Gastrocnemius medialis (tissue), 4 donors: ENCODE results near the gene TRIM8. TPM values are rescaled to one million over a fixed set of nuclear protein-coding genes. Genes with fewer than 3 reads are reported as not detected.

Experiments used
- ATAC-seq, 2 donors: fragments of 150-250 bp; one replicate each; pipeline ENCODE4 v1.9.1; 2016
- DNase-seq, 2 donors: peaks; one replicate each; pipeline ENCODE4 v3.0.0-alpha.2; 2019
- H3K27ac ChIP-seq, 4 donors: fragments of 200-600 bp; sonication (generic); 1 replicate in 1 of 4; 2 replicates in 3 of 4; pipeline ENCODE4 v1.5.1; 2016 to 2018; ENCODE audit warnings: mild to moderate bottlenecking in 2 of 4, moderate library complexity in 1 of 4
- H3K27me3 ChIP-seq, 3 donors: fragments of 200-600 bp; sonication (generic) in 2 of 3; 1 replicate in 1 of 3; 2 replicates in 2 of 3; pipeline versions ENCODE4 v1.5.1 to v1.6.0; 2016 to 2019; ENCODE audit warnings: mild to moderate bottlenecking in 1 of 3, moderate library complexity in 1 of 3
- H3K36me3 ChIP-seq, 2 donors: fragments of 200-600 bp; sonication (generic) in 1 of 2; one replicate each; pipeline ENCODE4 v1.5.1; 2017 to 2018
- H3K4me1 ChIP-seq, 2 donors: fragments of 200-600 bp; sonication (generic) in 1 of 2; one replicate each; pipeline ENCODE4 v1.5.1; 2016 to 2017; ENCODE audit warnings: mild to moderate bottlenecking in 2 of 2
- H3K4me3 ChIP-seq, 4 donors: fragments of 200-600 bp; sonication (generic) in 3 of 4; 1 replicate in 1 of 4; 2 replicates in 3 of 4; pipeline ENCODE4 v1.5.1; 2016 to 2019; ENCODE audit warnings: mild to moderate bottlenecking in 2 of 4
- H3K9me3 ChIP-seq, 3 donors: fragments of 200-600 bp; sonication (generic) in 2 of 3; 1 replicate in 1 of 3; 2 replicates in 2 of 3; pipeline ENCODE4 v1.5.1; 2016 to 2019
- POLR2A ChIP-seq, 2 donors: fragments of 450-650 bp; IDR thresholded peaks; one replicate each; pipeline ENCODE4 v1.6.1; 2017; ENCODE audit warnings: antibody characterized with exemption in 2 of 2, mild to moderate bottlenecking in 2 of 2, moderate library complexity in 2 of 2
- in situ Hi-C, 4 donors: fragments of 200-750 bp; cut with MboI; loops; one replicate each; pipeline versions ENCODE4 v1.15.0 to v1.8.0; 2017; ENCODE audit warnings: low sequenced_read_pairs in 4 of 4
- intact Hi-C: fragments of 100-400 bp; cut with DNase I; formaldehyde crosslinking; loops from one replicate; pipeline ENCODE4 v1.15.1; 2023; ENCODE audit warnings: low total_unique reads
- total RNA-seq, 4 donors: library from RNA; depleted of rRNA; stranded (reverse); fragments of >200 nt; gene quantifications; one replicate each; pipeline versions ENCODE4 v1.1.0 to v1.2.3, GENCODE V29; 2016
- TF ChIP-seq, protein P1 (sequence below), 5 experiments: fragments of 450-650 bp in 3 of 5; fragments of 200-600 bp in 2 of 5; sonication (generic) in 2 of 5; IDR thresholded peaks in 4 of 5; conservative IDR thresholded peaks in 1 of 5; 1 replicate in 4 of 5; 2 replicates in 1 of 5; pipeline ENCODE4 v1.5.1; 2016 to 2019; ENCODE audit warnings: antibody characterized with exemption in 5 of 5, mild to moderate bottlenecking in 3 of 5, moderate library complexity in 3 of 5

The TRIM8 gene
- total RNA-seq, 4 donors from 2014 or later = 113 to 222 (median 138) TPM

DNA sequence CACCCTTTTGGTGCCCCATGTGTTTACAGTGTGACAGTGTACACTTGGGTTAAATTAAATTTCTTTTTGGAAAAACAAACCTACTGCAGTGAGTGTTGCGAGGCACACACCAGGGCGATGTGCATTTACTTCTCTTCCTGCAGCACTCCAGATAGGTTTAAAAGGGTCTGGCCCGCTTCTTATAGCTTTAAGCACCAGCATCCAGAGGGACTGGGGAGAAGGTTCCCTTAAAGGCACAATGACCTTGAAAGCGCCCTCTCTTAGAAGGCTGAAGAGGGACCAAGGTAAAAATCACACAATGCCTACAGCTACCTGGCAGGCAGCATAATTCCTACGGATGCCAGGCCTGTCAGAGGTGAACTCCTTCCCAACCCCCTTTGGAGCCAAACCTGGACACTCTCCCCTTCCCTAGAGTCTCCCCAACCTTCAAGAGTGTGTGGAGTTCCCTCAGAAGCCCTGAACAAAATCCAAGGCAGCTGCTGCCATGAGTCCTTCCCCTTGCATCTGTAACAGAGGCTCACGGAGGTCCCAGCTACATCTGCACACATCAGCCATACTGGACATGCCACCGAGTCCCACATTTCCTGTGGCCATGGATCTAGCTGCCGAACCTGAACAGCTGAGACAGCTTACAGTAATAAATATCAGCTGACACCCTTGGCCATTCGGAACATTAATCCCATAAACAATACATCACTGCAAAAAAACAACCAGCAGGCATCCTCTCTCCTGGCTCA is 33.2 kb downstream of the TRIM8 start:
- in situ Hi-C loops (no loop called here), intact Hi-C loops (loop anchor here (2.0 kb wide), 1 partner anchor 35 kb away; no protein-coding TSS in a partner anchor)
- Histone ChIP-seq H3K27me3 (no peaks in the 10 kb centered on the region), H3K27ac (peak overlapping the region in 3 of 4 donors; percentile 25 to 63 (median 37)), H3K4me1 (peaks cover 33 to 48% of the 10 kb centered on the region in 2 donors), H3K9me3 (no peaks in the 10 kb centered on the region), H3K4me3 (no peak overlapping the region), H3K36me3 (no peaks in the 10 kb centered on the region)
- TF ChIP-seq POLR2A (IDR thresholded peaks at IDR 0.05) = no peak
- TF ChIP-seq, protein P1, sequence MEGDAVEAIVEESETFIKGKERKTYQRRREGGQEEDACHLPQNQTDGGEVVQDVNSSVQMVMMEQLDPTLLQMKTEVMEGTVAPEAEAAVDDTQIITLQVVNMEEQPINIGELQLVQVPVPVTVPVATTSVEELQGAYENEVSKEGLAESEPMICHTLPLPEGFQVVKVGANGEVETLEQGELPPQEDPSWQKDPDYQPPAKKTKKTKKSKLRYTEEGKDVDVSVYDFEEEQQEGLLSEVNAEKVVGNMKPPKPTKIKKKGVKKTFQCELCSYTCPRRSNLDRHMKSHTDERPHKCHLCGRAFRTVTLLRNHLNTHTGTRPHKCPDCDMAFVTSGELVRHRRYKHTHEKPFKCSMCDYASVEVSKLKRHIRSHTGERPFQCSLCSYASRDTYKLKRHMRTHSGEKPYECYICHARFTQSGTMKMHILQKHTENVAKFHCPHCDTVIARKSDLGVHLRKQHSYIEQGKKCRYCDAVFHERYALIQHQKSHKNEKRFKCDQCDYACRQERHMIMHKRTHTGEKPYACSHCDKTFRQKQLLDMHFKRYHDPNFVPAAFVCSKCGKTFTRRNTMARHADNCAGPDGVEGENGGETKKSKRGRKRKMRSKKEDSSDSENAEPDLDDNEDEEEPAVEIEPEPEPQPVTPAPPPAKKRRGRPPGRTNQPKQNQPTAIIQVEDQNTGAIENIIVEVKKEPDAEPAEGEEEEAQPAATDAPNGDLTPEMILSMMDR (IDR thresholded peaks at IDR 0.05 in 4 of 5, conservative IDR thresholded peaks at IDR 0.05 in 1 of 5) = no peak
- DNase-seq (peak in 1 of 2 donors; percentile 30), ATAC-seq (no peak)

DNA sequence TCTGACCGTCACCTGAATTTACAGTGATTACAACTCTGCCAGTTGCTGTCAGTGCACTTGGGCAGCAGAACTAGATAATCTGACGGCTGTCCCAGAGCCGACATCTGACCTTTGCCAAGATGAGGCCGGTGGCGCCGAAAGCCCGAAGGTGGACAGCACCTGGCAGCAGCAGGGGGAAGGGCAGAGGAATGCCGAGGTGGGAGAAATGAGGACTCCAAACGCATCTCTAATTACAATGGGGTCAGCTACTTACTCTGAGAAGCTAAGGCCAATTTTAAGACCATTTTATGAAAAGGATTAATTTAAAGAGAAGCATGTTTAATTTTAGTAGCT is 33.8 kb downstream of the TRIM8 start:
- H3K36me3 ChIP-seq = no peaks in the 10 kb centered on the region
- TF ChIP-seq, protein P1 (IDR thresholded peaks at IDR 0.05 in 4 of 5, conservative IDR thresholded peaks at IDR 0.05 in 1 of 5) = no peak
- no peak for TF ChIP-seq POLR2A (IDR thresholded peaks at IDR 0.05)
- intact Hi-C loops (loop anchor here (2.0 kb wide), 1 partner anchor 35 kb away; no protein-coding TSS in a partner anchor), in situ Hi-C loops (no loop called here)
- ATAC-seq (peak; percentile 19 to 57), DNase-seq (no peak)
- H3K4me1 ChIP-seq = peaks cover 33 to 48% of the 10 kb centered on the region in 2 donors
- no peak overlapping the region for H3K4me3 ChIP-seq
- no peaks in the 10 kb centered on the region for H3K27me3 ChIP-seq
- no peaks in the 10 kb centered on the region for H3K9me3 ChIP-seq
- H3K27ac ChIP-seq = peak overlapping the region in 3 of 4 donors; percentile 1 to 28 (median 8)

DNA sequence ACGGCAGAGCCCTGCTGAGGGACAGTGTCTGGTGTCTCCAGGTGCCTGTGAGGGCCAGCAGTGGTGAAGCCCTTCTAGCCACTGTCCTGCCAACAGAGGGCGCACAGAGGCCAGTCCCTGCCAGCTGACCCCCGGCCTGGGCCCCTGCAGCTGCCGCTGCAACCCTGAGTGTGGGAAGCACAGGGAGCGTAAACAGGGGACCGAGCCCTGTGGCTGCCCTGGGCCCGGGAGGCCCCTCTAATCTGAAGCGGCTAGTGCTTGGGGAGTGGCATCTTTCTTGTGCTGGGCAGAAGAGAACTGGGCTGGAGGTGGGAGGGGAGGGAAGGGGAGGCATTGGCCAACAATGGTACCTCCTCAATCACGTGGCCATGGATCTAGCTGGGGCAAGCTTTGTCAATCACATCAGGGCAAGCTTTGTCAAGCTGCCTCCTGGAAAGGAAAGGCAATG is 34.6 kb downstream of the TRIM8 start:
- in situ Hi-C loops = no loop called here
- Histone ChIP-seq H3K4me1 (peaks cover 25 to 40% of the 10 kb centered on the region in 2 donors), H3K27ac (peak overlapping the region in 2 of 4 donors; percentile 1 to 28)

DNA sequence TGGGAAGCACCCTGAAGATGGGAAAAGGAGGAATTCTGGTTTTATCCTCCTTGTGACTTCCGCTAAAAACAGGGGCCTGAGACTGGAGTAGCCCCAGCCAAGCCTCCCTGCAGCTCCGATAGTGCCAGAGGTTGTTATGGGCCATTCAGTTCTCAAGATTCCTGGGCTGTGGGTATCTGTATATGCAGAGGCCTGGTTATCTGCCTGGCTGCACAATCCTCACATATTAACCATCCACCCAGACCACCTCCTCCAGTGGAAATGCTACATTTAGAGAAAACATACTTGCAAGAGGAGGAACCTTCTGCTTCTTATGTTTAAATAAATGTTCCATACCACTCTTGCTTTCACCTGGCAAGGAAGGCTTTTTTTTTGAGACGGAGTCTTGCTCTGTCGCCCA is 35.3 kb downstream of the TRIM8 start:
- no peaks in the 10 kb centered on the region for H3K9me3 ChIP-seq
- H3K4me1 ChIP-seq = peaks cover 18 to 32% of the 10 kb centered on the region in 2 donors
- intact Hi-C loops = loop anchor here (2.0 kb wide), 1 partner anchor 33 kb away; no protein-coding TSS in a partner anchor

More for the DNA sequence above, 34.6 kb downstream of the TRIM8 start:
- no peaks in the 10 kb centered on the region for H3K27me3 ChIP-seq
- intact Hi-C loops = loop anchor here (2.0 kb wide), 1 partner anchor 34 kb away; no protein-coding TSS in a partner anchor
- H3K9me3 ChIP-seq = no peaks in the 10 kb centered on the region
- peak overlapping the region in 1 of 4 donors; percentile 14 for H3K4me3 ChIP-seq
- ATAC-seq (peak; percentile 51 to 60), DNase-seq (peak; percentile 39 to 58)
- H3K36me3 ChIP-seq = no peaks in the 10 kb centered on the region
- TF ChIP-seq, protein P1 (IDR thresholded peaks at IDR 0.05 in 4 of 5, conservative IDR thresholded peaks at IDR 0.05 in 1 of 5) = peak; percentile 32 to 73 (median 56)
- TF ChIP-seq POLR2A (IDR thresholded peaks at IDR 0.05) = no peak

More for the DNA sequence above, 35.3 kb downstream of the TRIM8 start:
- DNase-seq (no peak), ATAC-seq (no peak)
- TF ChIP-seq, protein P1 (IDR thresholded peaks at IDR 0.05 in 4 of 5, conservative IDR thresholded peaks at IDR 0.05 in 1 of 5) = no peak
- no peak for TF ChIP-seq POLR2A (IDR thresholded peaks at IDR 0.05)
- Histone ChIP-seq H3K36me3 (no peaks in the 10 kb centered on the region), H3K27ac (no peak overlapping the region), H3K4me3 (no peak overlapping the region), H3K27me3 (no peaks in the 10 kb centered on the region)
- in situ Hi-C loops = no loop called here
